ENCODE results near the gene PDLIM4. TPM values are rescaled to one million over a fixed set of nuclear protein-coding genes. Genes with fewer than 3 reads are reported as not detected.

Gene PDLIM4
- total and polyA plus RNA-seq, 11 donors, result 2.4 to 16.9 (median 8.1) TPM

DNA sequence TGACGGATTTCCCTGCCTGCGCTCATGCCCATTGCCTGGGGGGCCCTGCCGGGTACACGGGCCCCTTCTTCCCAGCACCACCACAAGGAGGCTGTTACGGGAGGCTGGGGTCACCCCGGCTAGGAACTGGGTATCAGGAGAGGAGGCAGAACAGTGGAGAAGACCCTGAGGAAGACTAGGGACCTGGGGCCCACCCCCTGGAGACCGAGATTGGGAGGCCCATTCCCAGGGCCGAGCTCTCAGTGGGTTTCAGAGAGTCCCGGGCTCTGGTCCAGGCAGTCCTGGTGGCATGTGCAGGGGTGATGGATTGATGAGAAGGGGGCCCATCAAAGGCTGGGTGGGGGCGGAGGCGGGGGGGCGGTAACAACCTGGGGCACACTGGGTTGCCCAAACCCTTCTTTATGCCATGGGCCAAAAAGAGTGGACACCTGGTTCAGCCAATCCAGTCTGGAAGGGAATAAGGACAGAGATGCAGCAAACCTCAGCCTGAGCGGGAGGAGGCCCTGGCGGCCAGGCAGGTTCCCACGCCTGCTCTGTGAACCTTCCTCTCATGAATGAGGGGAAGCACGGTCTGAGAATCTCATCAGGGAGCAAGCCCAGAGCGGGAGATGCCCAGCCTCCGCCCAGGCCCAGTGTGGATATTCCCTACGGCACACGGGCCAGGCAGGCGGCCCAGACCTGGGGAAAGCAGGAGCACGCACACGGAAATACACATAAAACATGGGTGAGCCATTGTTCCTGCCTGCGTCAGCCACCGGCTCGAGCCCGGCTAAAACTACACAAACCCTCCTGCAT lies 29.1 kb upstream of the PDLIM4 start:
- ATAC-seq, result peak in 1 of 4 donors; percentile 74
- H3K4me1 ChIP-seq, result peaks cover 10 to 51% (median 40%) of the 10 kb centered on the region in 12 donors
- TF ChIP-seq, protein P1, sequence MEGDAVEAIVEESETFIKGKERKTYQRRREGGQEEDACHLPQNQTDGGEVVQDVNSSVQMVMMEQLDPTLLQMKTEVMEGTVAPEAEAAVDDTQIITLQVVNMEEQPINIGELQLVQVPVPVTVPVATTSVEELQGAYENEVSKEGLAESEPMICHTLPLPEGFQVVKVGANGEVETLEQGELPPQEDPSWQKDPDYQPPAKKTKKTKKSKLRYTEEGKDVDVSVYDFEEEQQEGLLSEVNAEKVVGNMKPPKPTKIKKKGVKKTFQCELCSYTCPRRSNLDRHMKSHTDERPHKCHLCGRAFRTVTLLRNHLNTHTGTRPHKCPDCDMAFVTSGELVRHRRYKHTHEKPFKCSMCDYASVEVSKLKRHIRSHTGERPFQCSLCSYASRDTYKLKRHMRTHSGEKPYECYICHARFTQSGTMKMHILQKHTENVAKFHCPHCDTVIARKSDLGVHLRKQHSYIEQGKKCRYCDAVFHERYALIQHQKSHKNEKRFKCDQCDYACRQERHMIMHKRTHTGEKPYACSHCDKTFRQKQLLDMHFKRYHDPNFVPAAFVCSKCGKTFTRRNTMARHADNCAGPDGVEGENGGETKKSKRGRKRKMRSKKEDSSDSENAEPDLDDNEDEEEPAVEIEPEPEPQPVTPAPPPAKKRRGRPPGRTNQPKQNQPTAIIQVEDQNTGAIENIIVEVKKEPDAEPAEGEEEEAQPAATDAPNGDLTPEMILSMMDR (IDR thresholded peaks at IDR 0.05), result no peak
- no peak for TF ChIP-seq POLR2A (IDR thresholded peaks at IDR 0.05)
- DNase-seq, result peak in 4 of 5 donors; percentile 38 to 71 (median 54)
- H3K27ac ChIP-seq, result peak overlapping the region; percentile 84 to 98 (median 94)
- intact Hi-C loops (cut with DNase I), result loop anchor here in 3 of 10 donors (5.0 to 10.0 kb wide), 3 partner anchors 36 to 266 kb away; partner anchors contain the start of genes SLC22A4 (in 2 of the 3) and IRF1 (in 1 of the 3)
- no peaks in the 10 kb centered on the region for H3K9me3 ChIP-seq
- H3K27me3 ChIP-seq, result peaks cover 0 to 8% (median 0%) of the 10 kb centered on the region in 9 donors
- WGBS, 4 donors, result 50 to 68% (median 62%) methylated on average over 18 to 27 of the region's 27 CpGs
- H3K36me3 ChIP-seq, result no peaks in the 10 kb centered on the region
- H3K4me3 ChIP-seq, result peak overlapping the region; percentile 67 to 98 (median 86)

DNA sequence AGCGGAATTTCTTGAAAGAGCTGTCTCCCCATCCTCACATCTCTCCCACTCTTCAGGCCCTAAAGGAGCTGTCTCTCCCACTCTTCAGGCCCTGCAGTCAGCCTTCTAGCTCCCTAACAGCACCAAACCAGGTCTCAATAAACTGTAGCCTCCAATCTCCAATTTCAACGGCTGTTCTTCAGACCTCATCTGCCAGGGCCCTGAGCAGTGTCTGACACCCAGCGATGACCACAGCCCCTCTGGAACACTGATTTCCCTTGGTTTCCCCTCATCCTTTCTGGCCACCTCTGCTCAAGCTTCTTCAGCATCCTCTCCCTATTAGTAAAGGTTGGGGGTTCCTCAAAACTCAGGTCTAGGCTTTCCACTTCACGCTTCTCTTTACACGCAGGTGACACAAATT lies 28.3 kb upstream of the PDLIM4 start:
- TF ChIP-seq POLR2A (IDR thresholded peaks at IDR 0.05), result no peak
- TF ChIP-seq, protein P1 (IDR thresholded peaks at IDR 0.05), result no peak
- 94 to 97% (median 95%) methylated on average over 5 of the region's 5 CpGs for WGBS, 4 donors
- Histone ChIP-seq H3K36me3 (no peaks in the 10 kb centered on the region), H3K4me1 (peaks cover 6 to 43% (median 32%) of the 10 kb centered on the region in 12 donors), H3K4me3 (no peak overlapping the region), H3K27me3 (peaks cover 0 to 8% (median 0%) of the 10 kb centered on the region in 9 donors), H3K27ac (peak overlapping the region in 8 of 12 donors; percentile 31 to 98 (median 92)), H3K9me3 (no peaks in the 10 kb centered on the region)
- DNase-seq (no peak), ATAC-seq (no peak)
- intact Hi-C loops (cut with DNase I), result loop anchor here in 3 of 10 donors (5.0 to 10.0 kb wide), 3 partner anchors 37 to 266 kb away; partner anchors contain the start of genes SLC22A4 (in 2 of the 3) and IRF1 (in 1 of the 3)

DNA sequence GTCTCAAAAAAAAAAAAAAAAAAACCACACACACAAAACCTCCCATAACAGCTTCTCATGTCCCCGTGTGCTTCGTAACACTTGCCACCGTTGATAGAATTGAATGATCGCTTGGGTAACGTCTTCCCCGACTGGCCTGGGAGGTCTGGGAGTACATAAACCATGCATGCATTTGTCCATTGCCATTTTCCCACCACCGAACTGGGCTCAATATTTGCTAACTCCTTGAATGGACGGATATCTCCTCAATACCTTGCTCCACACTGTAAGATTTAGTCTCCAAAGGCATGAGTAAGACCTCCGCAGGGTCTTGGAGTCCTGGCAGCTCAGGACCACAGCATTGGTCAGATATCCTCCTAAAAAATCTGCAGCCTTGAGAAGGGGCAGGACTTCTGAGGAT lies 26.6 kb upstream of the PDLIM4 start:
- H3K4me1 ChIP-seq, result peaks cover under 1 to 27% (median 17%) of the 10 kb centered on the region in 12 donors
- TF ChIP-seq, protein P1 (IDR thresholded peaks at IDR 0.05), result no peak
- no peak for TF ChIP-seq POLR2A (IDR thresholded peaks at IDR 0.05)

DNA sequence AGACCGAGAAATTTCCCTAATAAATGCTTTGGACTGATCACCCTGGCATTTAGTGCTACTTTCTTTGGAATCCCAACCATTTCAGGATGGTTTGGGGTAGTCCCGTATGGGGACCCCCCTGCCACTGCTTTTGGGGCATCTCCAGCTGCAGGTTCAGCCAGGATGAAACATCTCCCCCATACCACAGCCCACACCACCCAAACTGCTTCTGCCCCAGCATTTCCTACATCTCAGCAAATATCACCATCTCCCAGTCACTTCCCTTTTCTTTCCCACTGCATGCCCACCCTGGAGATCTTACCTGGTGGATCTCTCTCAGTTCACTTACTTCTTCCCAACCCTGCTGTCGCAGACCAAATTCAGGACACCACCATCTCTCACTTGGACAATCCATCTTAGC lies 25.0 kb upstream of the PDLIM4 start:
- ATAC-seq (no peak), DNase-seq (no peak)
- 85 to 92% (median 90%) methylated on average over 3 of the region's 3 CpGs for WGBS, 4 donors
- H3K4me3 ChIP-seq, result no peak overlapping the region
- no peaks in the 10 kb centered on the region for H3K9me3 ChIP-seq
- H3K27ac ChIP-seq, result no peak overlapping the region
- H3K4me1 ChIP-seq, result peaks cover 0 to 13% (median 4%) of the 10 kb centered on the region in 12 donors
- intact Hi-C loops (cut with DNase I), result loop anchor here in 2 of 10 donors (5.0 to 10.0 kb wide), 2 partner anchors 48 to 50 kb away; no protein-coding TSS in a partner anchor
- peaks cover 0 to 4% (median 0%) of the 10 kb centered on the region in 9 donors for H3K27me3 ChIP-seq
- TF ChIP-seq POLR2A (IDR thresholded peaks at IDR 0.05), result no peak
- TF ChIP-seq, protein P1 (IDR thresholded peaks at IDR 0.05), result no peak
- no peaks in the 10 kb centered on the region for H3K36me3 ChIP-seq

More for the DNA sequence above, 26.6 kb upstream of the PDLIM4 start:
- no peak overlapping the region for H3K27ac ChIP-seq
- ATAC-seq (no peak), DNase-seq (peak in 1 of 5 donors; percentile 7)
- H3K27me3 ChIP-seq, result peaks cover 0 to 8% (median 0%) of the 10 kb centered on the region in 9 donors
- intact Hi-C loops (cut with DNase I), result loop anchor here in 2 of 10 donors (5.0 to 10.0 kb wide), 2 partner anchors 46 to 49 kb away; no protein-coding TSS in a partner anchor
- 92 to 97% (median 95%) methylated on average over 9 of the region's 9 CpGs for WGBS, 4 donors
- no peaks in the 10 kb centered on the region for H3K9me3 ChIP-seq
- no peaks in the 10 kb centered on the region for H3K36me3 ChIP-seq
- H3K4me3 ChIP-seq, result no peak overlapping the region

Measured in heart left ventricle (tissue), 16 donors.